Stimulated activated CD8-positive, alpha-beta memory T cell treated with anti-CD3 and anti-CD28 coated beads, Interleukin-7, amount 100 ng/mL, for 1 hour (primary cell): ENCODE measurements around the gene ATOSA.

Experiments used
- DNase-seq, 2 donors: peaks; one replicate each; pipeline ENCODE4 v3.0.0-alpha.2; 2020; ENCODE audit warnings: low read depth in 2 of 2

ATOSA gene

GRCh38 chr15:52651868-52652267 is 27.3 kb downstream of the ATOSA start:
- peak; percentile 2 to 3 for DNase-seq

- no peak for DNase-seq
Measured at GRCh38 chr15:52651114-52651513, 28.1 kb downstream of the ATOSA start.

- DNase-seq: no peak
Measured at GRCh38 chr15:52649686-52650085, 29.5 kb downstream of the ATOSA start.

- DNase-seq: no peak
Measured at GRCh38 chr15:52645916-52646315, 33.3 kb downstream of the ATOSA start.

- DNase-seq: no peak
Measured at GRCh38 chr15:52642386-52643361, 36.5 kb downstream of the ATOSA start.

GRCh38 chr15:52636459-52636858 is 42.7 kb downstream of the ATOSA start:
- no peak for DNase-seq

- no peak for DNase-seq
Measured at GRCh38 chr15:52635908-52636307, 43.3 kb downstream of the ATOSA start.
